Stimulated activated naive CD8-positive, alpha-beta T cell treated with anti-CD3 and anti-CD28 coated beads, Interleukin-15, amount 100 ng/mL, for 72 hours (primary cell): ENCODE measurements around the gene PIF1.

Experiments used
- ATAC-seq: fragments of 150-1000 bp; cut with Tn5 transposase; 2 replicates; pipeline ENCODE4 v1.10.0; 2021; ENCODE audit warnings: mild to moderate bottlenecking, moderate library complexity
- DNase-seq, 2 donors: peaks; one replicate each; pipeline ENCODE4 v3.0.0; 2021 to 2022
- H3K27ac Mint-ChIP-seq, 2 donors: one replicate each; pipeline ENCODE4 v1.8.0; 2022; ENCODE audit warnings: mild to moderate bottlenecking in 2 of 2, mixed read lengths in 2 of 2, moderate library complexity in 2 of 2
- H3K27me3 Mint-ChIP-seq: one replicate; pipeline ENCODE4 v1.8.0; 2022; ENCODE audit warnings: mixed read lengths
- H3K4me1 Mint-ChIP-seq: one replicate; pipeline ENCODE4 v1.8.0; 2022; ENCODE audit warnings: mild to moderate bottlenecking, mixed read lengths
- H3K4me3 Mint-ChIP-seq, 2 donors: one replicate each; pipeline ENCODE4 v1.8.0; 2022; ENCODE audit warnings: mild to moderate bottlenecking in 2 of 2, mixed read lengths in 2 of 2, moderate library complexity in 1 of 2
- H3K9me3 Mint-ChIP-seq, 2 donors: one replicate each; pipeline ENCODE4 v1.8.0; 2022; ENCODE audit warnings: mixed read lengths in 2 of 2

The PIF1 gene

DNA sequence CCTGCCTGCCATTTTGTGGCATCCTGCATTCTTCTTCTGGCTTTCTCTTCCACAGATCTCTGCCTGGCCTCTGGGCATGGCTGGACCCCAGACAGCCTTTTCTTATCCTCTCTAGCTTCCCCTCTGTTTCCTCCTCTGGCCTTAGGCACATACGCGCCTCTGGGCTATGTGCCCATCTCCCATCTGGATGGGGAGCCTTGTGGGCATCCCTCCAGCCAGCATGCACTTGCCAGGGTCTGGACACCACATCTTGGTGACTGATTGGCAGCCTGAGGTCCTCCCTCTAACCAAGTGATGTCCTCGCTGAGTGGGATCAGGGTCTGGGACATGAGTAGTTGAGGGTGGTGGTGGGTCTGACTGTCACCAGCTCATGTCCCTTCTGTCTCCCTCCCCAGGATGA is 29.1 kb upstream of the PIF1 start:
- no peak for ATAC-seq
- Mint-ChIP-seq H3K4me3 (no peak overlapping the region), H3K27ac (no peak overlapping the region), H3K27me3 (no peaks in the 10 kb centered on the region), H3K4me1 (peaks cover 31% of the 10 kb centered on the region), H3K9me3 (no peaks in the 10 kb centered on the region)
- no peak for DNase-seq

DNA sequence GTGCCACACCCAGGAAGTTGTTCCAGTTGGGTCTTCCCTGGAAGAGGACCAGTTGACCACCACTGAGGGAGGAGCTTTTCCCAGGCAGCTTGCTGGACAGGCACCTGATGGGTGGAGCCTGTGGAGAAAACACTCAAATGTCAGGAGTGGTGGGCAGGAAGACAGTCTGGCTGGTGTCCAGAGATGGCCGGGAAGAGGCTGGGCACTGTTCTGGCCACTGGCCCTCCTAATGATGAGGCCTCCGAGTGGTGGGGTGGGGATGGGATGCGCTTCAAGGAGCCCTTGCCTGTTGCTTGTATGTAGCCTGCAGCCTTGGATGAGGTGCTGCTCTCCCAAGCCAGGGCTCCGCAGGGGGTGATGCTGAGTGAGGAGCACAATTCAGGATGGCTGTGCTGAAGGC is 28.6 kb upstream of the PIF1 start:
- H3K27ac Mint-ChIP-seq, result no peak overlapping the region

GRCh38 chr15:64851503-64851840 is 26.0 kb upstream of the PIF1 start:
- peaks cover 27% of the 10 kb centered on the region for H3K4me1 Mint-ChIP-seq
- H3K9me3 Mint-ChIP-seq, result no peaks in the 10 kb centered on the region
- H3K27ac Mint-ChIP-seq, result no peak overlapping the region
- no peak for DNase-seq
- H3K27me3 Mint-ChIP-seq, result no peaks in the 10 kb centered on the region
- H3K4me3 Mint-ChIP-seq, result no peak overlapping the region
- ATAC-seq, result no peak

More for the DNA sequence above, 28.6 kb upstream of the PIF1 start:
- Mint-ChIP-seq H3K4me1 (peaks cover 31% of the 10 kb centered on the region), H3K4me3 (no peak overlapping the region), H3K9me3 (no peaks in the 10 kb centered on the region), H3K27me3 (no peaks in the 10 kb centered on the region)
- DNase-seq (no peak), ATAC-seq (no peak)

DNA sequence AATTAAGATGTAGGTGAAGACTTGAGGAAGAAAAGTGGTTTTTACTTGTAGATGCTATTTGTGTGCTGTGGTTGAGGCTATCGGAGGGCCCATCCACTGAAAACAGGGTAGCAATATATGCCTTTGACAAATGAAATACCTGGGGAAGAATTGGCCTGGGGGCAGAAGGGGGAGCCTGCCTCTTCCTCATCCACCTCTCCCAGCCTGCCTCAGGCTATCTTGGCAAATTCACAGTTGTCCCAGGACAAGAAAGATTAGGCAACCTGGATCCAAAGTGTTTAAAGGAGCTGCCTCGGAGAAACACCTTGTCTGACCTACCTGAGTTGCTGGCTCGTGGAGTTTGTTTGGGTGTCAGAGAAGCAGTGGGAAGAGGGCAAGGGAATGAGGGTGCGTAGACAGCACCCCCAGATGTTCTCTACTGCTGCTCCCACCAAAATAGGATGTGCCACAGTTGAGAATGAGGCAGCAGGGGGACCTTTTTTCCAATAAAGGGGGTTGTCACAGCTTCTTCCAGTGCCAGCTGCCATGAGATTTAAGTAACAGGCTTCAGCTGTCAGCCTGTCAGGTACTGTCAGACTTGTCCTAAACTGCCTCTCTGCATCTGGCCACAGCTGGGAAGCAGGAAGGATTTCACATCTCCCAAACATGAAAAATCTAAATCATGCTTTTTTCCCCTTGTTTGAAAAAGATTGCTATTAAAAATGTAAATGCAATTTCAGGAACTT is 25.5 kb upstream of the PIF1 start:
- DNase-seq (no peak), ATAC-seq (no peak)
- Mint-ChIP-seq H3K4me3 (no peak overlapping the region), H3K9me3 (no peaks in the 10 kb centered on the region), H3K27ac (no peak overlapping the region), H3K27me3 (no peaks in the 10 kb centered on the region), H3K4me1 (peaks cover 26% of the 10 kb centered on the region)

DNA sequence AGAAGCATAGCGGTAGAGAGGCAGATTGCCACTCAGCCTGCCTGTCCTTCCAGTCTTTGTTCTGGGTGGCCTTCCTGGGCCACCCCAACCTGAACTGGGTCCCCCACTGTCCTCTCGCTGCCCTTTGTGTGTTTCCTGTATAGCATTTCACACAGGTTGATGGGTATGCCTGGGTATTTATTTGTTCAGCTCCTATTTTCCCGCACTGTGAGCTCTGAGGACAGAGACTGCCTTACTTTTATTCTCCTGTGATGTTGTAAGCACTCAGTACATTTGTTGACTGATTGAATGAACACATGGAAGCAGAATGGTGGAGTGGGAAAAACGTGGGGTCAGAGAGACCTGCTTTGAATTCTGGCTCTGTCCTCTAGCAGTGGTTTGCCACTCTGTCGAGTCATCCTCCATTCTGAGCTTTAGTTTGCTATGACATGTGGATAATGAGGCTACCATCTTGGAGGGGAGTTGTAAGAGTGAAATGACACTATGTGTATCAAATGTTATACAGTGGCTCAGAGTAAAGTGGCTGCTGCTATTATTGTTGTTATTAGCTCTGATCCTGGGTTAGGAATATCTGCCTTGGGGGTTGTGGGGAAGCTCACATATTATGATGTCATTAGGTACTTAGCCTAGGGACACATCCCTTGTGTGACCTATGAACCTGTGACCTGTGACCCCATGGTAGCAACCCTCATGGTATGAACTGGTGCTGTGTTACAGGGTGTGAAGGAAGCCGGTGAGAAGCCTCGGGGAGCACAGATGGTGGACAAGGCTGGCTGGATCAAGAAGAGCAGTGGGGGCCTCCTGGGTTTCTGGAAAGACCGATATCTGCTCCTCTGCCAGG is 22.6 kb upstream of the PIF1 start:
- H3K27ac Mint-ChIP-seq, result no peak overlapping the region
- no peak overlapping the region for H3K4me3 Mint-ChIP-seq
- H3K9me3 Mint-ChIP-seq, result no peaks in the 10 kb centered on the region
- no peaks in the 10 kb centered on the region for H3K27me3 Mint-ChIP-seq
- no peak for ATAC-seq
- DNase-seq, result no peak
- peaks cover 45% of the 10 kb centered on the region for H3K4me1 Mint-ChIP-seq

DNA sequence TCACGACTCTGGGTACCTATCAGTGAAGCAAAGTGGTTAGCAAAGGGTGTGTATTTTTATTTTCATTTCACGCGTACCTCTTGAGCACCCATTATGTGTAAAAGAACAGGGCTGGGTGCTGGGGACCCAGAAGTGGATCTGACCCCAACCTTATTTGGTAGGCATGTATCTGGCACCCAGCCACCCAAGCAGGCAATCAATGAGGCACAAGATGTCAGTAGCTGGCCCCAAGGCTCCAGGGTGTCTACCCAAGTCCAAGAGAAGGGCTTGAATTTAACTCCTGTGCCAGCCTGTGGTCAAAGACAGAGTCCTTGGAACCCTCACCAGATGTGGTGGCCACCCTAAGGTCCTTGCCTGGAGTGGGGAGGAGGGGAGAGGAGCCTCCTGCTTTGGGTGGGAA is 22.0 kb upstream of the PIF1 start:
- no peak for ATAC-seq
- Mint-ChIP-seq H3K4me1 (peaks cover 51% of the 10 kb centered on the region), H3K4me3 (no peak overlapping the region), H3K9me3 (no peaks in the 10 kb centered on the region), H3K27ac (no peak overlapping the region), H3K27me3 (no peaks in the 10 kb centered on the region)
- DNase-seq, result no peak

DNA sequence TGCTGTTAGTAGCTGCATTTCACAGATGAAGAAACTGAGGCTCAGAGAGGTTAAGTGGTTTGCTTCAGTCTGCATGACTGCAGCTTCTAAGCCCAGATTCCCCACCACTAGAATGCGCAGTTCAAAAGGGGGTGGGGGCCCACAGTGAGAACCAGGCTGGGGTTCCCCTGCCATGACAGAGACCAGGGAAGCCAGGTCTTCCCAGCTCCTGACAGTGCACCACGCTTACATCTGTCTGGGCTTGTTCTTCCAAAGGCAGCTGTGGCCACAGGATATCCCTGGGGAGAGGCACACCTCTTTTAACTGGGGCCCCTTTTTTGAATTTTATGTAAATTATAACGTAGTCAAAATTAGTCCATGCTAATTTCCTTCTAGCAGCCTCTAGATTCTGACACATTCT is 21.6 kb upstream of the PIF1 start:
- Mint-ChIP-seq H3K4me3 (no peak overlapping the region), H3K9me3 (no peaks in the 10 kb centered on the region), H3K4me1 (peaks cover 51% of the 10 kb centered on the region), H3K27ac (no peak overlapping the region), H3K27me3 (no peaks in the 10 kb centered on the region)
- no peak for ATAC-seq
- no peak for DNase-seq

DNA sequence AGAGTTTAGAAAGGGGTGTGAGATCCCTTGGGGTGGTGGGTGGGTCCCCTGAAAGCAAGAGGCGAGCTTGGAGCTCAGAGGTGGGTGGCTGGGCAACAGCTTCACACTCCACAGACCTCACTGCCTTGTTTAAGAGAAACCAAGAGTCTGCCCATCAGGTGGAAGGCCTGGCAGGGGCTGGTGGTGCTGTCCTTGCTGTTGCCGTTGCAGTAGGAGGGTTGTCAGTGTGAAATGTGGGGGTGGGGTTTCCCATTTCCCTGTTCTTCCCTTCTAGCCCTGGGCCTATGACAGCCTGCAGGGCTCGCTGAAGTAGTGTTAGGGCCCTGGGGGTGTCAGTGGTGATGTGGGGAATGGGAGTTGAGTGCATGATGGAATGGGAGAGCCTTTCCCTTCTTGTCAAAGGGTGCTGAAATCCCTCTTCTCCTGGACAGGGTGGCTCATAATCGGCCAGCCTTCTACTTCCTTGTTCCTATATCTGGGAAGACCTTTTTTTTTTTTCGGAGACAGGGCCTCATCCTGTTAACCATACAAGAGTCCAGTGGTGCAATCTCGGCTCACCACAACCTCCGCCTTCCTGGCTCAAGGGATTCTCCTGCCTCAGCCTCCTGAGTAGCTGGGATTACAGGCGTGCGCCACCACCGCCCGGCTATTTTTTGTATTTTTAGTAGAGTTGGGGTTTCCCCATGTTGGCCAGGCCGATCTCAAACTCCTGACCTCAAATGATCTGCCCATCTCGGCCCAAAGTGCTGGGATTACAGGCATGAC is 20.6 kb upstream of the PIF1 start:
- peak overlapping the region in 1 of 2 donors; percentile 81 for H3K27ac Mint-ChIP-seq
- DNase-seq (no peak), ATAC-seq (no peak)
- peaks cover 52% of the 10 kb centered on the region for H3K4me1 Mint-ChIP-seq
- no peak overlapping the region for H3K4me3 Mint-ChIP-seq
- no peaks in the 10 kb centered on the region for H3K27me3 Mint-ChIP-seq
- no peaks in the 10 kb centered on the region for H3K9me3 Mint-ChIP-seq

- ATAC-seq, result no peak
- H3K27ac Mint-ChIP-seq, result peak overlapping the region in 1 of 2 donors; percentile 75
- H3K9me3 Mint-ChIP-seq, result no peaks in the 10 kb centered on the region
- H3K4me3 Mint-ChIP-seq, result peak overlapping the region; percentile 87 to 95
- H3K27me3 Mint-ChIP-seq, result no peaks in the 10 kb centered on the region
- peaks cover 59% of the 10 kb centered on the region for H3K4me1 Mint-ChIP-seq
- no peak for DNase-seq
These were observed 19.8 kb upstream of the PIF1 start for GRCh38 chr15:64845183-64845611.

DNA sequence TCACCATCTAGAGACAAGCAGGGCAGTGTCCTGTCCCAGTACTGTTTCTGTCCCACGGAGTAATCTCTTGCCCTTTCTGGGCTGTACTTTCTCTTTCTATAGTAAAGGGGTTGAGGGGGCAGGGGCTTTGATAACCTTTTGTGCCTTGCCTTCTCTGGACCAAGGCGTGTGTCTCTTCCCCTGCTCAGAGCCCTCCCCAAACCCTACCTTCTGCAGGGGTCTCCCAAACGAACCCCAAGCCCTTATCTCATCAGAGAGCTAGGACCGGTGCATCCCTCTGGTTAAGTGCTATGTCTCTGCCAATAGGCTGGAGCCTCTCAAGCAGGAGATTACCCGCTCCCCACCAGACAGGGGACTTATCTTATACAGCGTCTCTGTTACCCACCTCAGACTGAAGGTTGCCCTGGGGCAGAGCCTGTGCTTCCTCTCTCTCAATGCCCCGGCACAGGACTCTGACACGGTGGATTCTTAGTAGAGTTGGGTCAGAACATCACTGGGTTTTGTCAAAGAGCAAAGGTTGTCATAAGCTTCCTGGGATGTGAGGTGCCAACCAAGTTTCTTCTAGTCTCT is 19.2 kb upstream of the PIF1 start:
- Mint-ChIP-seq H3K9me3 (no peaks in the 10 kb centered on the region), H3K4me3 (peak overlapping the region; percentile 87 to 95), H3K27me3 (no peaks in the 10 kb centered on the region), H3K4me1 (peaks cover 59% of the 10 kb centered on the region), H3K27ac (peak overlapping the region; percentile 75 to 92)
- DNase-seq (peak in 1 of 2 donors; percentile 32), ATAC-seq (peak; percentile 53)

DNA sequence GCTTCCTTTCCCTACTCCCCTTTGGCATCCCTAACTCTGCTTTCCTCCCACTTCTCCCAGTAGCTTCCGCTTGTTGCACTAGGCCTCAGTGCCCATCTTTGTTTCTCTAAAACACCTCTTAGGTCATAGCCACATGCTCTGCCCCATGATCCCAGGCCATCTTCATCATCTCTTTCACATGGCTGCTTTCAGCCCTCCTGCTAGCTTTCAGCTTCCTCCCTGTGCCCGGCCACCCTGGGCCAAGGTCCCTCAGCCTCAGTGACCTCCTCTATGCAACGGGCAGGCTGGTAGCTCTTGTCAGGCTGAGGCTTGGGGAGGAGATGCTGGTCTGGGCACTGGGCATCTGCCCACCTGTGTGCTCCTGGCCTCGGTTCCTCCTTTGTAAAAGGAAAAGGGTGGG is 18.5 kb upstream of the PIF1 start:
- no peaks in the 10 kb centered on the region for H3K27me3 Mint-ChIP-seq
- peak overlapping the region; percentile 87 to 95 for H3K4me3 Mint-ChIP-seq
- H3K4me1 Mint-ChIP-seq, result peaks cover 59% of the 10 kb centered on the region
- DNase-seq (no peak), ATAC-seq (no peak)
- no peaks in the 10 kb centered on the region for H3K9me3 Mint-ChIP-seq
- peak overlapping the region; percentile 4 to 13 for H3K27ac Mint-ChIP-seq

DNA sequence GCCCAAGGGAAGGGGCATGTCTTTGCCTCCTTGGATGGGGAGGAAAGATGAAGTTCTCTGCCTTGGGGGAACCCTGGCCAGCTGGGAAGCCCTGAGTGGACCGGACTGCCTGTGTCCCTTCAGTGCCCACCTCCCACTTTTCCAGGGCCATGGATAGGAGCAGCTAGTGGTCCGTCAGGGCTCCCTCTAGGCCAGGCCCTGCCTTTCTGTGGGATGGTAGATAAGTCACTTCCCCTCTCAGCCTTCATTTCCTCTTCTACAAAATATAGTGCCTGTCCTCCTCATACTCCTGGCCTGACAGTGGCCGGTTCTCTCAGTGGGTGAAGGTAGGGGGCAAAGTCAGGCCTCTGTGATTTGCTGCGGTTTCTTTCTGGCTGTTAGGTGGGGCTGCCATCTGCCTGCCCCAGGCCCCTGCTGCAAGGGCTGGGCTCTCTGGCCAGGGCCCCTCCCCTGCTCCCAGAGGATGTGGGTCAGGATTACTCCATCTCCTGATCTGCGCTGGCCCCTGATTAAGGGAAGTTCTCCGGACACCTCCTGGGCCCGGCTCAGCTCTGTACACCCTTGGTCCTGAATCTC is 17.6 kb upstream of the PIF1 start:
- H3K27me3 Mint-ChIP-seq, result no peaks in the 10 kb centered on the region
- ATAC-seq (no peak), DNase-seq (no peak)
- H3K9me3 Mint-ChIP-seq, result no peaks in the 10 kb centered on the region
- peak overlapping the region; percentile 87 to 95 for H3K4me3 Mint-ChIP-seq
- peak overlapping the region; percentile 92 to 97 for H3K27ac Mint-ChIP-seq
- peaks cover 60% of the 10 kb centered on the region for H3K4me1 Mint-ChIP-seq

DNA sequence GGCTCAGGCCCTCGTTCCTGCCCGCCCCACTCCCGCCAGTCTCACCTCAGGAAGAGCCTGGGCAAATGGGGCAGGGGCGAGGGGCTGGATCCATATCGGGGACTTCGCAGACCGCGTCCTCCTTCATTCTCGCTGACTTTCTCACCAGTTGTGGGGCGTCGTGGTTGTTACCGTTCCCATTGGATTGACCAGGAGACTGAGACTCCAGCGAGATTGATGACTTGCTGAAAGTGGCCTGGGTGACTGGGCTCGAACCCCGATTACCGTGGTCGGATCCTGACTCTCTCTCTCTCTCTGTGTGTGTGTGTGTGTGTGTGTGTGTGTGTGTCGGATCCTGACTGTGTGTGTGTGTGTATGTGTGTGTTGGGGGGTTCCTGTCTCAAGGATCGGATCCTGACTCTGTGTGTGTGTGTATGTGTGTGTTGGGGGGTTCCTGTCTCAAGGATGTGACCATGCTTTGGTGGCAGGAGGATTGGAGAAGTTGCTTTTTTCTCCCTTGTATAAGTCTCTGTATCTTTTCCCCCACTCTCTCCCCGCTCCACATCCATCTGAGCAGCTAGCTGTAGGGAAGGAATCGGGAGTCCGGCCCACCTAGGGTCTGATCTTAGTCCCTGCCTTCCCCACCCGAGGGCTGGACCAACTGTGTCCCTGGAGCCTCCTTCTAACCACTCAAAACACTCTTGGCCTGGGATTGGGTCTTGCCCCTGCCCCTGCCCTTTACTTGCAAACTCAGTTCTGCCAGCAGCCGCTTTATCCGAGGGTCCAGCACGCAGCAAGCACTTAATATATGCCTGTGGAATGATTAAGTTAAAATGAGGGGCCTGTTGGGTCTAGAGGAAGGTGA is 16.9 kb upstream of the PIF1 start:
- Mint-ChIP-seq H3K27me3 (no peaks in the 10 kb centered on the region), H3K27ac (peak overlapping the region; percentile 90 to 92), H3K4me3 (peak overlapping the region; percentile 87 to 95), H3K4me1 (peaks cover 64% of the 10 kb centered on the region), H3K9me3 (no peaks in the 10 kb centered on the region)
- ATAC-seq (no peak), DNase-seq (no peak)

- DNase-seq (peak; percentile 85 to 91), ATAC-seq (peak; percentile 87)
- Mint-ChIP-seq H3K4me3 (peak within 1 kb of the TSS; percentile 87 to 95), H3K9me3 (peaks cover 0 to 3% of the 10 kb centered on the region in 2 donors), H3K27me3 (no peaks in the 10 kb centered on the region), H3K27ac (peak within 1 kb of the TSS; percentile 90 to 92), H3K4me1 (peaks cover 68% of the 10 kb centered on the region)
These were observed 16.1 kb upstream of the PIF1 start, which contains the start of gene PLEKHO2 for GRCh38 chr15:64841344-64842095. TSS of gene PLEKHO2 (plus strand) at chr15:64841915. CDS start at chr15:64842017, 102 bp downstream.
